GM12872 (cell line): Measurements from ENCODE around the gene PPP2R1A.

Experiments used
- CTCF ChIP-seq: IDR thresholded peaks from 3 replicates; pipeline ENCODE4 v1.5.1; 2011; ENCODE audit warnings: low read depth, mild to moderate bottlenecking, low read length, moderate library complexity; ENCODE audit not compliant: insufficient read depth

PPP2R1A gene

GRCh38 chr19:52171321-52172169 lies 18.3 kb upstream of the PPP2R1A start, which contains the start of gene ZNF836:
ZNF836 (minus strand) TSS chr19:52171621; CDS start chr19:52168072, 3,549 bp downstream.
- TF ChIP-seq CTCF: no peak

DNA sequence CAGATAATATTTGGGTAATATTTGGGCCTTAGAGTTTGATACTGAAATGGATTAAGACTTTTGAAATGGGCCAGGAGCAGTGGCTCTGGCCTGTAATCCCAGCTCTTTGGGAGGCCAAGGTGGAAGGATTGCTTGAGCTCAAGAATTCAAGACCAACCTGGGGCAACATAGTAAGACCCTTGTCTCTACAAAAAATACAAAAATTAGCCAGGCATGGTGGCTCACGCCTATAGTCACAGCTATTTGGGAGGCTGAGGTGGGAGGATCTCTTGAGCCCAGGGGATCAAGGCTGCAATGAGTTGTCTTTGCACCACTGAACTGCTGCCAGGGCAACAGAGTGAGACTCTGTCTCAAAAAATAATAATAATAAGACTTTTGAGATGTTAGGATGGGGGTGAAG lies 17.5 kb upstream of the PPP2R1A start:
- TF ChIP-seq CTCF: no peak

DNA sequence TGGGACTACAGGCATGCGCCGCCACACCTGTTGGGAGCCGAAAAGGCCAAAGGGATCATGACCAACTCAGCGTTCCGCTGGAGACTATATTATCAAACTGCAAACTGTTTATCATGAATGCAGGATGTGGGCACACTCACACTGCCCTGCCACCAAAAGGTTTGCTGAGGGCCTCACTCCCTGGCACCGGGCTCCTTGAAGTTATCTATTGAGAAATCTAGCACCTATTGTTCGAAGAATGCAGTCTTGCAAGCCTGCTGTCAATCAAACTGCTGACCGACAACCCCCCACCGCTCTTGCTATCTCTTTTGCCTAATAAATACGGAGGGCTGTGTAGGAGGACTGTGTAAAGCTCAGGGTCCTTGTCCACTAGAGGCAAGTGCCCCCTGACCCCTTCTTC lies 13.3 kb upstream of the PPP2R1A start:
- TF ChIP-seq CTCF: no peak

DNA sequence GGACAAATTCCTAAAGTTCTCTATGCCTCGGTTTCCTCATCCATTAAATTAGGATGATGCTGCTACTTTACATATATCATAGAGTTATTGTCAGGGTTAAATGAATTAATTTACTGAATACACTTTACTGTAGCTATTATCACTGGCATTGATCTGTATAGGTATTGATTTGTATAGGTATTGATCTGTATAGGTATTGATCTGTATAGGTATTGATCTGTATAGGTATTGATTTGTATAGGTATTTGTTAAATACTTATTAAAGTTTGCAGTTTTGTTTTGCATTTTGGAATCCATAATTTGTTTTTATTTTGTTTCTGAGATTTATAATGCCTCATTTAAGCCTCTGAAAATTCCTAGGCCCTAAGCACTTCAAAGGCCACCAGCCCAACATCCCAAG lies 2.4 kb upstream of the PPP2R1A start:
- no peak for TF ChIP-seq CTCF

- TF ChIP-seq CTCF: 0 out of 3 replicates have a peak, but pooled peaks have one; percentile 5
These were observed 774 bp upstream of the PPP2R1A start for GRCh38 chr19:52188822-52189734.

DNA sequence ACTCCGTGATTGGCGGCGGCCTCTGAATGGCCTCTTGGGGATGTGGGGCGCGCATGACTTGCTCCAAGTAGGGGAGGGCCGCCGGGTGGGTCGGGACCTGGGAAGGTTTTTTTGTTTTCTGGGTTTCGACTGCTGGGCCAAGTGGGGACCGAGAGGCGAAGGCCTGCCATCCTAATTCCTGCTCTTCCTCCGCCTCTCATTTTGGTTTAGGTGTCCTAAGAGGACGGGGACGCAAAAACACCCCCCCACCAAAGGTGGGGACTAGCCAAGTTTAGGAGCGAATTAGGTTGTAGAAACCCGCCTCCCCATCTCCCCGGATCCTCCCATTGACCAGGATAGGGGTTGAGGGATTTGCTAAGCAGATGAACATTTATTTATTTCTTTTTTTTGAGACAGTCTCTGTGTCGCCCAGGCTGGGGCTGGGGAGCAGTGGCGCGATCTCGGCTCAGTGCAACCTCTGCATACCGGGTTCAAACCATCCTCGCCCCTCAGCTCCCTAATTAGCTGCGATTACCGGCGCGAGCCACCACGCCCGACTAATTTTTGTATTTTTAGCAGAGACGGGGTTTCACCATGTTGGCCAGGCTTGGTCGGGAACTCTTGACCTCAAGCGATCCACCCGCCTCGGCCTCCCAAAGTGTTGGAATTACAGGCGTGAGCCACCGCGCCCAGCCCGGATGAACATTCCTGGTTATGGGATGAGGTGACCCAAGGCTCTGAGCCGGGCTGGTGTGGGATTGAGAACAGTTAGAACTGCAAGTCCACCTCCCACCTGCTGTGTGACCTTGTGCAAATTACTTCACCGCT lies 838 bp downstream of the PPP2R1A start:
- no peak for TF ChIP-seq CTCF
